IMR-90 (cell line): ENCODE data around the gene SCP2D1. TPM values are rescaled to one million over a fixed set of nuclear protein-coding genes. Genes with fewer than 3 reads are reported as not detected.

Experiments
- ATAC-seq: fragments of 200-7000 bp; cut with Tn5 transposase; 2 replicates; pipeline ENCODE4 v1.9.1; 2020; ENCODE audit warnings: low read depth, mild to moderate bottlenecking, moderate library complexity
- BruUV-seq: library from RNA; stranded (reverse); fragments of 400-500 nt; replicated peaks from 2 replicates; lab custom pipeline; 2021; lab: Mats Ljungman, UMichigan
- CTCF ChIA-PET: fragments of 300-600 bp; formaldehyde crosslinking; extraction: SDS; loops from one replicate; lab custom pipeline; 2021; ENCODE audit warnings: antibody characterized with exemption; lab: Yijun Ruan, JAX
- POLR2A ChIA-PET: fragments of 300-600 bp; sonication (Branson Sonifier 250); formaldehyde crosslinking; loops from one replicate; lab custom pipeline; 2022; ENCODE audit warnings: antibody characterized with exemption; ENCODE audit not compliant: unreplicated experiment; lab: Charles Lee
- DNase-seq: peaks from one replicate; pipeline ENCODE4 v3.0.0; 2013
- H2AFZ ChIP-seq: replicated peaks from 2 replicates; pipeline ENCODE3; 2013; ENCODE audit warnings: low read length, mild to moderate bottlenecking; ENCODE audit not compliant: poor library complexity
- H2AK5ac ChIP-seq: 2 replicates; pipeline ENCODE4 v1.6.1; 2013; ENCODE audit warnings: low read depth, low read length, inconsistent platforms
- H2AK9ac ChIP-seq: replicated peaks from 2 replicates; pipeline ENCODE3; 2013; ENCODE audit warnings: mild to moderate bottlenecking, low read depth, low read length, moderate library complexity; ENCODE audit not compliant: poor library complexity
- H2BK120ac ChIP-seq: 2 replicates; pipeline ENCODE4 v1.6.1; 2013; ENCODE audit warnings: low read depth, low read length, inconsistent platforms
- H2BK15ac ChIP-seq: 3 replicates; pipeline ENCODE4 v1.6.1; 2013; ENCODE audit warnings: low read depth, low read length, inconsistent platforms
- H2BK20ac ChIP-seq: 2 replicates; pipeline ENCODE4 v1.6.1; 2013; ENCODE audit warnings: low read depth, mild to moderate bottlenecking, inconsistent platforms, low read length, moderate library complexity
- H2BK5ac ChIP-seq: 2 replicates; pipeline ENCODE4 v1.6.1; 2013; ENCODE audit warnings: mild to moderate bottlenecking, low read depth, low read length, inconsistent platforms; ENCODE audit not compliant: poor library complexity, severe bottlenecking
- H3K14ac ChIP-seq: replicated peaks from 2 replicates; pipeline ENCODE4 v1.6.1; 2013; ENCODE audit warnings: low read depth, low read length, inconsistent platforms
- H3K18ac ChIP-seq: 2 replicates; pipeline ENCODE4 v1.6.1; 2013; ENCODE audit warnings: low read depth, low read length, control low read depth
- H3K23ac ChIP-seq: 2 replicates; pipeline ENCODE4 v1.6.1; 2013; ENCODE audit warnings: low read depth, low read length, inconsistent platforms
- H3K27ac ChIP-seq: 2 replicates; pipeline ENCODE4 v1.5.1; 2013; ENCODE audit warnings: mild to moderate bottlenecking, control low read depth, low read length; ENCODE audit not compliant: insufficient read depth
- H3K27me3 ChIP-seq: 2 replicates; pipeline ENCODE4 v1.6.1; 2013; ENCODE audit warnings: low read length; ENCODE audit not compliant: control insufficient read depth, insufficient read depth
- H3K36me3 ChIP-seq: 2 replicates; pipeline ENCODE4 v1.6.1; 2013; ENCODE audit warnings: low read length, mixed read lengths; ENCODE audit not compliant: control insufficient read depth, insufficient read depth
- H3K4ac ChIP-seq: 2 replicates; pipeline ENCODE4 v1.6.1; 2013; ENCODE audit warnings: low read depth, low read length, inconsistent platforms
- H3K4me1 ChIP-seq: 2 replicates; pipeline ENCODE4 v1.6.1; 2013; ENCODE audit warnings: low read length, mixed read lengths; ENCODE audit not compliant: control insufficient read depth, insufficient read depth
- H3K4me2 ChIP-seq: 2 replicates; pipeline ENCODE4 v1.6.1; 2013; ENCODE audit warnings: low read depth, mild to moderate bottlenecking, control low read depth, low read length, moderate library complexity
- H3K4me3 ChIP-seq: 2 replicates; pipeline ENCODE4 v1.5.1; 2013; ENCODE audit warnings: low read depth, mild to moderate bottlenecking, control low read depth, low read length, moderate library complexity; ENCODE audit not compliant: insufficient read depth
- H3K56ac ChIP-seq: 2 replicates; pipeline ENCODE4 v1.6.1; 2013; ENCODE audit warnings: low read length, inconsistent platforms; ENCODE audit not compliant: insufficient read depth; ENCODE audit errors: extremely low read depth
- H3K79me1 ChIP-seq, 2 experiments: 2 replicates each; pipeline ENCODE4 v1.6.1; 2013; ENCODE audit warnings: low read length in 2 of 2, inconsistent platforms in 1 of 2, low read depth in 1 of 2
- H3K9ac ChIP-seq: 2 replicates; pipeline ENCODE4 v1.6.1; 2013; ENCODE audit warnings: low read depth, low read length, control low read depth
- H3K9me1 ChIP-seq: 2 replicates; pipeline ENCODE4 v1.6.1; 2013; ENCODE audit warnings: low read length, inconsistent platforms; ENCODE audit not compliant: insufficient read depth
- H3K9me3 ChIP-seq: 2 replicates; pipeline ENCODE4 v1.6.1; 2013; ENCODE audit warnings: low read length; ENCODE audit not compliant: control insufficient read depth, insufficient read depth
- H4K20me1 ChIP-seq: 2 replicates; pipeline ENCODE4 v1.6.1; 2013; ENCODE audit warnings: low read length, inconsistent platforms; ENCODE audit not compliant: insufficient read depth
- H4K5ac ChIP-seq: 2 replicates; pipeline ENCODE4 v1.6.1; 2013; ENCODE audit warnings: mild to moderate bottlenecking, low read depth, low read length, control low read depth
- H4K8ac ChIP-seq, 2 experiments: 2 replicates each; pipeline ENCODE4 v1.6.1; 2013; ENCODE audit warnings: low read depth in 2 of 2, low read length in 2 of 2, control low read depth in 1 of 2, inconsistent platforms in 1 of 2
- H4K91ac ChIP-seq: 2 replicates; pipeline ENCODE4 v1.6.1; 2013; ENCODE audit warnings: low read depth, low read length, inconsistent platforms; ENCODE audit not compliant: insufficient read depth
- BHLHE40 ChIP-seq: fragments of 150-350 bp; IDR thresholded peaks from 2 replicates; pipeline ENCODE4 v1.6.1; 2016; ENCODE audit warnings: mild to moderate bottlenecking, low read depth, low read length
- CEBPB ChIP-seq: IDR thresholded peaks from 2 replicates; pipeline ENCODE4 v1.6.1; 2012; ENCODE audit warnings: low read depth, low read length, improper control_type of control experiment
- CTCF ChIP-seq: conservative IDR thresholded peaks from 2 replicates; pipeline ENCODE4 v1.5.1; 2012; ENCODE audit warnings: mild to moderate bottlenecking, low read depth, low read length, improper control_type of control experiment
- ELK1 ChIP-seq: fragments of 150-350 bp; IDR thresholded peaks from 2 replicates; pipeline ENCODE4 v1.6.1; 2016; ENCODE audit warnings: low read depth, mild to moderate bottlenecking, low read length, moderate library complexity, borderline replicate concordance
- FOS ChIP-seq: fragments of 150-350 bp; IDR thresholded peaks from 2 replicates; pipeline ENCODE4 v1.6.1; 2016; ENCODE audit warnings: low read depth, low read length
- MAFK ChIP-seq: IDR thresholded peaks from 2 replicates; pipeline ENCODE4 v1.6.1; 2012; ENCODE audit warnings: low read depth, low read length, improper control_type of control experiment
- MAZ ChIP-seq: IDR thresholded peaks from 2 replicates; pipeline ENCODE4 v1.6.1; 2012; ENCODE audit warnings: low read depth, mild to moderate bottlenecking, low read length, improper control_type of control experiment, moderate library complexity, borderline replicate concordance
- MXI1 ChIP-seq: IDR thresholded peaks from 2 replicates; pipeline ENCODE4 v1.6.1; 2012; ENCODE audit warnings: low read depth, mild to moderate bottlenecking, low read length, moderate library complexity, borderline replicate concordance
- NFE2L2 ChIP-seq: fragments of 150-350 bp; IDR thresholded peaks from 2 replicates; pipeline ENCODE4 v1.6.1; 2016; ENCODE audit warnings: low read depth, mild to moderate bottlenecking, low read length
- POLR2A ChIP-seq: IDR thresholded peaks from 2 replicates; pipeline ENCODE4 v1.6.1; 2012; ENCODE audit warnings: mild to moderate bottlenecking, low read depth, low read length
- RAD21 ChIP-seq: IDR thresholded peaks from 2 replicates; pipeline ENCODE4 v1.6.1; 2012; ENCODE audit warnings: low read length, improper control_type of control experiment
- SMC3 ChIP-seq: fragments of 150-350 bp; IDR thresholded peaks from 2 replicates; pipeline ENCODE4 v1.6.1; 2016; ENCODE audit warnings: low read depth, mild to moderate bottlenecking, antibody characterized with exemption, low read length, moderate library complexity
- USF2 ChIP-seq: fragments of 150-350 bp; IDR thresholded peaks from 2 replicates; pipeline ENCODE4 v1.6.1; 2017; ENCODE audit warnings: mild to moderate bottlenecking, antibody characterized with exemption, low read length, low read depth
- WGBS, 2 experiments: methylation state at CpG; one replicate each; pipeline versions ENCODE4 v1.1.5 to v1.1.7; 2013; ENCODE audit warnings: missing lambda C conversion rate in 2 of 2; ENCODE audit not compliant: insufficient read length in 1 of 2; ENCODE audit errors: extremely low coverage in 2 of 2; 5-methylcytosine and 5-hydroxymethylcytosine counted together
- dilution Hi-C: fragments of 300-500 bp; cut with HindIII; formaldehyde crosslinking; loops from one replicate; pipeline ENCODE4 v1.14.3; 2018; ENCODE audit warnings: low sequenced_read_pairs; ENCODE audit not compliant: unreplicated experiment
- in situ Hi-C: fragments of 300-500 bp; cut with MboI; formaldehyde crosslinking; loops from 3 replicates; pipeline ENCODE4 v1.14.3; 2019; ENCODE audit warnings: low sequenced_read_pairs, inconsistent platforms, mixed read lengths
- intact Hi-C: fragments of 100-400 bp; cut with micrococcal nuclease; formaldehyde crosslinking; loops from 2 replicates; pipeline ENCODE4 v1.10.0; 2022
- polyA plus RNA-seq, 3 experiments: library from polyadenylated mRNA; depleted of rRNA; stranded (reverse); fragments of >200 nt; gene quantifications; 2 replicates each; pipeline ENCODE4 v1.2.3, GENCODE V29; 2012; ENCODE audit warnings: low replicate concordance in 1 of 3
- total RNA-seq: library from RNA; depleted of rRNA; stranded (reverse); fragments of >200 nt; gene quantifications from 2 replicates; pipeline ENCODE4 v1.2.3, GENCODE V29; 2012

SCP2D1 gene
- total and polyA plus RNA-seq, 2 of the 4 experiments (the other 2 are of a cell fraction), result not detected

- BruUV-seq, result no TSS peak
- no peaks in the 10 kb centered on the region for H3K36me3 ChIP-seq
- no peak overlapping the region for H2AK5ac ChIP-seq
- ChIA-PET POLR2A (no interaction called here), CTCF (interaction anchor here (1.2 kb wide), 1 partner anchor 10 kb away, joined by 5 read pairs; no protein-coding TSS in a partner anchor)
- peak overlapping the region; percentile 42 for H2BK5ac ChIP-seq
- no peak overlapping the region for H2BK20ac ChIP-seq
- peak overlapping the region; percentile 38 to 86 for H4K8ac ChIP-seq
- H3K4me2 ChIP-seq, result peak overlapping the region; percentile 84
- no peak overlapping the region for H2BK15ac ChIP-seq
- no peaks in the 10 kb centered on the region; the same call in 1 of the 2 replicates for H3K9me1 ChIP-seq
- H3K27ac ChIP-seq, result peak overlapping the region; percentile 42
- H3K79me1 ChIP-seq, result 0 out of 4 replicates have a peak, but pooled peaks cover 3 to 4% of the 10 kb centered on the region in 2 experiments
- 0 out of 2 replicates have a peak overlapping the region, but pooled peaks have one; percentile 10 for H3K56ac ChIP-seq
- H3K14ac ChIP-seq, result peak overlapping the region; percentile 65; the same call in 1 of the 2 replicates
- peak overlapping the region; percentile 94 for H2AFZ ChIP-seq
- in situ Hi-C loops (no loop called here), dilution Hi-C loops (no loop called here), intact Hi-C loops (loop anchor here (1.0 kb wide), 1 partner anchor 162 kb away; no protein-coding TSS in a partner anchor)
- WGBS, 2 experiments, result 8% methylated on average over 12 of the region's 29 CpGs; no CpG with 5 or more reads in 1 of the 2 experiments
- peak overlapping the region; percentile 66 for H3K9ac ChIP-seq
- ATAC-seq (peak; percentile 96), DNase-seq (peak; percentile 87)
- H2AK9ac ChIP-seq, result no peak overlapping the region
- H3K9me3 ChIP-seq, result no peaks in the 10 kb centered on the region
- H3K4me1 ChIP-seq, result no peaks in the 10 kb centered on the region
- H3K4ac ChIP-seq, result peak overlapping the region; percentile 37
- no peaks in the 10 kb centered on the region; the same call in 1 of the 2 replicates for H3K27me3 ChIP-seq
- no peak overlapping the region for H3K23ac ChIP-seq
- peak overlapping the region; percentile 59 for H3K4me3 ChIP-seq
- no peak overlapping the region for H3K18ac ChIP-seq
- peak overlapping the region; percentile 58 for H4K5ac ChIP-seq
- no peaks in the 10 kb centered on the region for H4K20me1 ChIP-seq
- H2BK120ac ChIP-seq, result no peak overlapping the region
- peak overlapping the region; percentile 29; the same call in 1 of the 2 replicates for H4K91ac ChIP-seq
- TF ChIP-seq CEBPB (no peak), FOS (0 out of 2 replicates have a peak, but pooled peaks have one; percentile 10), USF2 (peak; percentile 99), NFE2L2 (no peak), SMC3 (no peak), BHLHE40 (peak; percentile 61; the same call in 1 of the 2 replicates), MAFK (no peak), POLR2A (peak; percentile 74; the same call in 1 of the 2 replicates), MAZ (peak; percentile 34; the same call in 1 of the 2 replicates), RAD21 (peak; percentile 14; the same call in 1 of the 2 replicates), MXI1 (no peak), CTCF (no peak), ELK1 (no peak)
Measured at GRCh38 chr20:18793625-18794427, 19.8 kb upstream of the SCP2D1 start.
